T-helper 1 cell treated with Interleukin-12 subunit alpha and Interleukin-12 subunit beta and Interleukin-4 antibody, amounts not matched to agents 30 μg/mL and 1 μg/mL, for 36 hours (primary cell): ENCODE data around the gene GBF1.

Experiments
- H3K27ac Mint-ChIP-seq: one replicate; pipeline ENCODE4 v1.8.0; 2021; ENCODE audit warnings: mild to moderate bottlenecking, mixed read lengths
- H3K27me3 Mint-ChIP-seq: one replicate; pipeline ENCODE4 v1.8.0; 2021; ENCODE audit warnings: low read depth, mixed read lengths
- H3K36me3 Mint-ChIP-seq: one replicate; pipeline ENCODE4 v1.8.0; 2021; ENCODE audit warnings: low read depth, mixed read lengths
- H3K4me1 Mint-ChIP-seq: one replicate; pipeline ENCODE4 v1.8.0; 2021; ENCODE audit warnings: low read depth, mixed read lengths
- H3K4me3 Mint-ChIP-seq: one replicate; pipeline ENCODE4 v1.8.0; 2021; ENCODE audit warnings: mild to moderate bottlenecking, moderate library complexity, mixed read lengths
- H3K9me3 Mint-ChIP-seq: one replicate; pipeline ENCODE4 v1.8.0; 2021; ENCODE audit warnings: mixed read lengths

The GBF1 gene

GRCh38 chr10:102398172-102399020 is 153.1 kb downstream of the GBF1 start:
- peak overlapping the region; percentile 52 for H3K27ac Mint-ChIP-seq
- H3K27me3 Mint-ChIP-seq: no peaks in the 10 kb centered on the region
- H3K9me3 Mint-ChIP-seq: no peaks in the 10 kb centered on the region
- peaks cover 48% of the 10 kb centered on the region for H3K36me3 Mint-ChIP-seq
- H3K4me3 Mint-ChIP-seq: peak overlapping the region; percentile 70
- H3K4me1 Mint-ChIP-seq: peaks cover 37% of the 10 kb centered on the region

DNA sequence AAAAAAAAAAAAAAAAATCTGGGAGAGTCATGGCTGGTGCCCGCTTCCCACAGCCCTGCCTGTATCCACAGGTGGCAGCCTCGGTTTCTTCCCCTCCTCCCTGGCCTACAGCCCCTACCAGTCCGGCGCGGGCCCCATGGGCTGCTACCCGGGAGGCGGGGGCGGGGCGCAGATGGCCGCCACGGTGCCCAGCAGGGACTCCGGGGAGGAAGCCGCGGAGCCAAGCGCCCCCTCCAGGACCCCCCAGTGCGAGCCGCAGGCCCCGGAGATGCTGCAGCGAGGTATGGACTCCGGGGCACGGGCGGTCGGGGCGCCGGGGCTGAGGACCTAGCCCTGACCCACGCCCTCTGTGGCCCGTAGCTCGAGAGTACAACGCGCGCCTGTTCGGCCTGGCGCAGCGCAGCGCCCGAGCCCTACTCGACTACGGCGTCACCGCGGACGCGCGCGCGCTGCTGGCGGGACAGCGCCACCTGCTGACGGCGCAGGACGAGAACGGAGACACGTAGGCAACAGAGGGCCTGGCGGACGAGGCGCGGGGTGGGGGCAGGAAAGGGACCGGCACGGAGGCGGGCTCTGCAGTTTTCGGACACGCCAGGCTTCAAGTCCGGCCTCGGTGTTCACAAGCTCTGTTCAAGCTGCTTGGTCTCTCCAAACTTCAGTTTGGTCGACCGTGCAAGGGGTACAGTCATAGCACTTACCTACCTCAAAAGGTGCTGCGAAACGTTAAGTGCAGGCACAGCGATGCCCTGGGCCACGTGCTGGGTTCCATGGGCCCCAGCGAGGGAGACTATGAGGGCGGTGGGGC is 154.1 kb downstream of the GBF1 start:
- Mint-ChIP-seq H3K9me3 (no peaks in the 10 kb centered on the region), H3K27ac (peak overlapping the region; percentile 63), H3K36me3 (peaks cover 47% of the 10 kb centered on the region), H3K4me1 (peaks cover 34% of the 10 kb centered on the region), H3K4me3 (peak overlapping the region; percentile 70), H3K27me3 (no peaks in the 10 kb centered on the region)

DNA sequence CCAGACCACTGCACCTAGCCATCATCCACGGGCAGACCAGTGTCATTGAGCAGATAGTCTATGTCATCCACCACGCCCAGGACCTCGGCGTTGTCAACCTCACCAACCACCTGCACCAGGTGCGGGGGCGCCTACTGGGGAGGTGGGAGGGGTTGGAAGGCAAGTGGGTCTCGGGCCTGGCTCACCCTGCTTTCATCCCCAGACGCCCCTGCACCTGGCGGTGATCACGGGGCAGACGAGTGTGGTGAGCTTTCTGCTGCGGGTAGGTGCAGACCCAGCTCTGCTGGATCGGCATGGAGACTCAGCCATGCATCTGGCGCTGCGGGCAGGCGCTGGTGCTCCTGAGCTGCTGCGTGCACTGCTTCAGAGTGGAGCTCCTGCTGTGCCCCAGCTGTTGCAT is 154.7 kb downstream of the GBF1 start:
- Mint-ChIP-seq H3K27me3 (no peaks in the 10 kb centered on the region), H3K4me3 (no peak overlapping the region), H3K4me1 (peaks cover 34% of the 10 kb centered on the region), H3K36me3 (peaks cover 47% of the 10 kb centered on the region), H3K9me3 (no peaks in the 10 kb centered on the region), H3K27ac (peak overlapping the region; percentile 63)

DNA sequence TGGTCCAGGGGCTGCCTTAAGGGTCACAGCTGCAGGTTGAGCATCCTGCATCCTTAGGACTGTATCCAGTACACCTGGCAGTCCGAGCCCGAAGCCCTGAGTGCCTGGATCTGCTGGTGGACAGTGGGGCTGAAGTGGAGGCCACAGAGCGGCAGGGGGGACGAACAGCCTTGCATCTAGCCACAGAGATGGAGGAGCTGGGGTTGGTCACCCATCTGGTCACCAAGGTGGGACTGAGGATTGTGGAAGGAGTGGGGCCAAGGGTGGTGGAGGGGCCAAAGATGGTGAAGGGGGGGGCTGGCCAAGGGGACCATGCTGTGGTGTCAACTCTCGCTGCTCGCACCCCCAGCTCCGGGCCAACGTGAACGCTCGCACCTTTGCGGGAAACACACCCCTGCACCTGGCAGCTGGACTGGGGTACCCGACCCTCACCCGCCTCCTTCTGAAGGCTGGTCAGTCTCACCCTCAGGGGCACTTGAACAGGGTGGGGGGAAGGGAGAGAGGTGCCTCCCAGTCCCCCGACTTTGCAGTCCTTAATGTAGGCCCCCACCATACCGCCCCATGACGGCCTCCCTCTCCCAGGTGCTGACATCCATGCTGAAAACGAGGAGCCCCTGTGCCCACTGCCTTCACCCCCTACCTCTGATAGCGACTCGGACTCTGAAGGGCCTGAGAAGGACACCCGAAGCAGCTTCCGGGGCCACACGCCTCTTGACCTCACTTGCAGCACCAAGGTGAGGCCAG is 155.4 kb downstream of the GBF1 start:
- H3K9me3 Mint-ChIP-seq: no peaks in the 10 kb centered on the region
- H3K27ac Mint-ChIP-seq: no peak overlapping the region
- peaks cover 34% of the 10 kb centered on the region for H3K4me1 Mint-ChIP-seq
- H3K4me3 Mint-ChIP-seq: no peak overlapping the region
- peaks cover 46% of the 10 kb centered on the region for H3K36me3 Mint-ChIP-seq
- H3K27me3 Mint-ChIP-seq: no peaks in the 10 kb centered on the region

- Mint-ChIP-seq H3K9me3 (no peaks in the 10 kb centered on the region), H3K36me3 (peaks cover 41% of the 10 kb centered on the region), H3K27me3 (no peaks in the 10 kb centered on the region), H3K4me1 (peaks cover 34% of the 10 kb centered on the region), H3K4me3 (no peak overlapping the region), H3K27ac (no peak overlapping the region)
These were observed 156.0 kb downstream of the GBF1 start for GRCh38 chr10:102401342-102401654.

DNA sequence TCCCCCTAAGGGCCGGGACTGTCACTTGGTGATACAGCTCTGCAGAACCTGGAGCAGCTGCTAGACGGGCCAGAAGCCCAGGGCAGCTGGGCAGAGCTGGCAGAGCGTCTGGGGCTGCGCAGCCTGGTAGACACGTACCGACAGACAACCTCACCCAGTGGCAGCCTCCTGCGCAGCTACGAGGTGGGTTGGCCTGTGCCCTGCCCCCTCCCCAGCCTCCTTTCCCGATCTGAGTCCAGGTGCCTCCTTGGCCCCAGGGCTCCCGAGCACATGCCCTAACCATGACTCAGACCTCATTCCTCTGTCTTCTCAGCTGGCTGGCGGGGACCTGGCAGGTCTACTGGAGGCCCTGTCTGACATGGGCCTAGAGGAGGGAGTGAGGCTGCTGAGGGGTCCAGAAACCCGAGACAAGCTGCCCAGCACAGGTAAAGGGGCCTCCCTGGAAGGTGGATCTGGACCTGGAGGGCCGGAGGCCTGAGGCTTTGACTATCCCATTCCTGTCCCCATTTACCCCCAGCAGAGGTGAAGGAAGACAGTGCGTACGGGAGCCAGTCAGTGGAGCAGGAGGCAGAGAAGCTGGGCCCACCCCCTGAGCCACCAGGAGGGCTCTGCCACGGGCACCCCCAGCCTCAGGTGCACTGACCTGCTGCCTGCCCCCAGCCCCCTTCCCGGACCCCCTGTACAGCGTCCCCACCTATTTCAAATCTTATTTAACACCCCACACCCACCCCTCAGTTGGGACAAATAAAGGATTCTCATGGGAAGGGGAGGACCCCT is 156.6 kb downstream of the GBF1 start:
- H3K27ac Mint-ChIP-seq: no peak overlapping the region
- peaks cover 36% of the 10 kb centered on the region for H3K36me3 Mint-ChIP-seq
- no peak overlapping the region for H3K4me3 Mint-ChIP-seq
- H3K4me1 Mint-ChIP-seq: peaks cover 32% of the 10 kb centered on the region
- no peaks in the 10 kb centered on the region for H3K27me3 Mint-ChIP-seq
- no peaks in the 10 kb centered on the region for H3K9me3 Mint-ChIP-seq

- Mint-ChIP-seq H3K27me3 (no peaks in the 10 kb centered on the region), H3K36me3 (peaks cover 31% of the 10 kb centered on the region), H3K4me3 (no peak overlapping the region), H3K9me3 (no peaks in the 10 kb centered on the region), H3K27ac (no peak overlapping the region), H3K4me1 (peaks cover 28% of the 10 kb centered on the region)
These were observed 157.2 kb downstream of the GBF1 start for GRCh38 chr10:102402512-102402896.

DNA sequence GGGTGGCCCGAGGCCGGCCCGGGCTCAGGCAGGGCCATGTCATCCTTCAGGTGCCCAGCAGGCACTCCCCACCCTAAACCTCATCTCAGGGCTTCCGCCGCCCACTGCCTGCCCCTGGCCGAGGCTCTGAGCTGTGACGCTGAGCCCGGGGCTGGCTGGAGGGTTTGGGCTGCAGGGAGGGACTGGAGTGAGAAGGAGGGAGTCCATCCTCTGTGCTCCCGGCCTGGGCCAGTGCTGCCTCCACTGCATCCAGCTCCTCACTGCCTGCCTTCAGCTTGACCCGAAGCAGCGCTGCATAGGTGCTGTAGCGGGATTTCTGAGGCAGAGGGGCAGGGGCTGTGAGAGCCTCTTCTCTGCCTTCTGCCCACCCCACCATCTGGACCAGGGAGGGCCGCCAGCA is 157.8 kb downstream of the GBF1 start:
- Mint-ChIP-seq H3K27ac (no peak overlapping the region), H3K4me1 (peaks cover 23% of the 10 kb centered on the region), H3K9me3 (no peaks in the 10 kb centered on the region), H3K4me3 (no peak overlapping the region), H3K36me3 (peaks cover 25% of the 10 kb centered on the region), H3K27me3 (peaks cover under 1% of the 10 kb centered on the region)

DNA sequence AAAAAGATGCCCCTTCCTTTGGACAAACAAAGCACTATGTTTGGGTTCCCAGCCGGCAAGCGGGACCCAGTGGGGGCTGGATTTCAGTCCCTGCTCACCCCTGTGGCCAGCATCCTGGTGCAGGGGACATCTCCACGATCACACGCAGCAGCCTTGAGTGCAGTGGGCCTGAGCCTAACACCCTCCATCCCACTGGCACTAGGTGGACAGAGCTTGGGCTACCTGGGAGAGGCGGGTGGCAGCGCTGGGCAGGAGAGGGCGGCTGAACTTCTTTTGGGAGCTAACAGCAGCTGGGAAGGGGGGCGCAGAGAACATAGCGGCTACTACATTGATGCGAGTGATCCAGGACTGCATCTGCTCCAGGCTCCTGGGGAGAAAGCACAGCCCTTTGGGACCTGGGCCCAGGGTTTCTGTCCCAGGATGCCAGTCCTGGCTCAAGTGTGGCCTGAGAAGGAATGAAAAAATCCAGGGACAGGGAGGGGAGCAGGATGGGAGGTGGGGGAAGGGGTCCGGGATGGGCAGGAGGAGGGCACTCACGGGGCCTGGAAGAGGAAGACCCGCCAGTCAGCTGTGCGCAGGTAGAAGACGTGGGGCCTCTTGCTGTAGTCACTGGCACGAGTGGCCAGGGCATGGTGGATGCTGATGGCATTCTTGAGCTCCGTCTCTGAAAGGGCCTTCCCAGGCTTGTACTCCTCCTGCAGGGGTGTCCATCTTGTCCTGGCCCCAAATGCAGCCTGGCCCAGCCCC is 159.2 kb downstream of the GBF1 start:
- Mint-ChIP-seq H3K27me3 (peaks cover 7% of the 10 kb centered on the region), H3K4me3 (no peak overlapping the region), H3K27ac (no peak overlapping the region), H3K9me3 (no peaks in the 10 kb centered on the region), H3K36me3 (peaks cover 16% of the 10 kb centered on the region), H3K4me1 (peaks cover 21% of the 10 kb centered on the region)

DNA sequence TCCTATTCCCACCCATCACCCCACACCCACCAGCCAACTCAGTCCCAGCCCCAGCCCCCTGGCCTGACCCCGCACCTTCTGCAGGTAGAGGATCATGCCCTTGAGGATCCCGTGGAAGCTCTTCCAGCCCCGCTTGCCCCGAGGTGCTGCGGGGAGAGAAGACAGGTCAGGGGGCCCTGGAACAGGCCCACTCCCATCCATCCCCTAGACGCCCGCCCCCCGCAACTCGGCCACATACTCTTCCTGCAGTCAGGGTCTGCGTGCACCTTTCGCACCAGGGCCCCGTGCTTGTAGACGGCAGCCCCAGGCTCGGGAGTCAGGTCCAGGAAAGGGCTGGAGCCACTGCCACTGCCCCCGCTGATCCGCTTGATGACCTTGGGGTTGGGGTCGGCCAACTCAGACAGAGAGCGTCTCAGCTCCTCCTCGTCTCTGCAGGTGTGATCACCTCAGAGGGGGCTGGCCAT is 159.8 kb downstream of the GBF1 start:
- peaks cover 12% of the 10 kb centered on the region for H3K36me3 Mint-ChIP-seq
- H3K4me1 Mint-ChIP-seq: peaks cover 23% of the 10 kb centered on the region
- no peak overlapping the region for H3K27ac Mint-ChIP-seq
- no peaks in the 10 kb centered on the region for H3K9me3 Mint-ChIP-seq
- H3K4me3 Mint-ChIP-seq: no peak overlapping the region
- peaks cover 14% of the 10 kb centered on the region for H3K27me3 Mint-ChIP-seq

DNA sequence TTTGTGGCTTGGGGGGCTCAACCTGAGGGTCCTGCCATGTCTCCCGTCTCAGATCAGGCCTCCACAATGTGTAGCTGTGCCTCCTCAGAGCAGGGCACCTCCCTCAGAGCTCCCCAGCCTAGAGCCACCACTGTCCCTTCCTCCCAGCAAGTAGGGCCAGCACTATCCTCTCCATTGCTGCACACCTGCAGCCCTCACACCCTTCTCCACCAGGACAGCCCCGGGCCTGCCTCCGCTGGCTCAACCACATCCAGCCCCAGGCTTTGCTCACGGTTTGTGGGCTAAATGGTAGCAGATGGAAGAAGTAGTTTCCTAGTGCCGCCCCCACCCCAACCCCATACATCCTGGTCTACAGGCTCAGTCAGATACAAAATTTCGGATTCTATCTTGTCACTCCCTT is 160.3 kb downstream of the GBF1 start:
- Mint-ChIP-seq H3K4me3 (peak overlapping the region; percentile 12), H3K27me3 (peaks cover 14% of the 10 kb centered on the region), H3K9me3 (no peaks in the 10 kb centered on the region), H3K36me3 (peaks cover 7% of the 10 kb centered on the region), H3K4me1 (peaks cover 20% of the 10 kb centered on the region), H3K27ac (peak overlapping the region; percentile 37)

DNA sequence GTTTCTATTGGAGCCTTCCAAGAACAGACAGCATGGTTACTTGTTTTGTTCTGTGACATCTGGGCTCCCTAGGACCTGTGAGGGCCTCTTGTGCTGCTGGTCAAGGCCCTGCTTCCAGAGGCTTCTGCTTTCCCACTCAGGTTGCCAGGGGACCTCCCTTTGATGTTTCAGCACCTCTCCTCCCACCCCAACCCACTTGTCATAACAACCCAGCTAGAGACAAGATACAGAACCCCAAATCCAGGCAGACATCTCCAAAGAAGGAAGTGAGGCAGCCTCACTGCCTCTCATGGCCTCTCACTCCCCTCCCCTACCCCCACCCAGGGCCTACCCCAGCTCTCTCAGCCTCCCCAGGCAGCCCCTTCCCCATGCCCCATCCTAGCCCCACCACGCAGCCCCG is 161.5 kb downstream of the GBF1 start:
- H3K27me3 Mint-ChIP-seq: peaks cover 23% of the 10 kb centered on the region
- peaks cover 27% of the 10 kb centered on the region for H3K4me1 Mint-ChIP-seq
- peak overlapping the region; percentile 77 for H3K27ac Mint-ChIP-seq
- H3K4me3 Mint-ChIP-seq: no peak overlapping the region
- H3K36me3 Mint-ChIP-seq: peaks cover 4% of the 10 kb centered on the region
- H3K9me3 Mint-ChIP-seq: no peaks in the 10 kb centered on the region

- Mint-ChIP-seq H3K4me3 (peak overlapping the region; percentile 4), H3K36me3 (peaks cover 2% of the 10 kb centered on the region), H3K9me3 (no peaks in the 10 kb centered on the region), H3K27me3 (peaks cover 23% of the 10 kb centered on the region), H3K27ac (peak overlapping the region; percentile 15), H3K4me1 (peaks cover 27% of the 10 kb centered on the region)
These were observed 162.2 kb downstream of the GBF1 start for GRCh38 chr10:102407425-102408130.
